K562 (cell line): ENCODE data around the gene SOX12. TPM values are rescaled to one million over a fixed set of nuclear protein-coding genes. Genes with fewer than 3 reads are reported as not detected.
A peak's percentile ranks its signal among the peaks of the same experiment; 100 is the strongest.

Source experiments
- ARID3A ChIP-seq: IDR thresholded peaks from 2 replicates; pipeline ENCODE4 v1.6.1; 2012; ENCODE audit warnings: low read depth, low read length, improper control_type of control experiment, borderline replicate concordance
- C11orf30 ChIP-seq: fragments of 450-650 bp; IDR thresholded peaks from 2 replicates; pipeline ENCODE4 v1.6.1; 2016; ENCODE audit warnings: low read depth, mild to moderate bottlenecking
- CAMTA2 ChIP-seq: fragments of 250-450 bp; sonication (Bioruptor Pico); conservative IDR thresholded peaks from 2 replicates; pipeline ENCODE4 v1.5.1; 2022
- DACH1 ChIP-seq: fragments of 450-650 bp; IDR thresholded peaks from 2 replicates; pipeline ENCODE4 v1.6.1; 2018; ENCODE audit not compliant: partially characterized antibody
- DNMT1 ChIP-seq: fragments of 450-650 bp; IDR thresholded peaks from 2 replicates; pipeline ENCODE4 v1.6.1; 2016; ENCODE audit warnings: antibody characterized with exemption, mild to moderate bottlenecking
- HDAC2 ChIP-seq: fragments of 450-650 bp; IDR thresholded peaks from 2 replicates; pipeline ENCODE4 v1.6.1; 2016; ENCODE audit warnings: mild to moderate bottlenecking
- HDAC8 ChIP-seq: fragments of 450-650 bp; IDR thresholded peaks from 2 replicates; pipeline ENCODE4 v1.6.1; 2016; ENCODE audit warnings: mild to moderate bottlenecking, missing genetic modification characterization, moderate library complexity, missing compliant biosample characterization
- NFXL1 ChIP-seq: fragments of 450-650 bp; formaldehyde crosslinking; IDR thresholded peaks from 2 replicates; pipeline ENCODE4 v1.4.0; 2021; ENCODE audit warnings: mild to moderate bottlenecking
- PCBP1 ChIP-seq: fragments of 200-400 bp; formaldehyde crosslinking; IDR thresholded peaks from 2 replicates; pipeline ENCODE4 v1.6.1; 2018; ENCODE audit warnings: mild to moderate bottlenecking, low read depth, low read length; ENCODE audit not compliant: poor library complexity, severe bottlenecking
- RREB1 ChIP-seq: fragments of 250-450 bp; sonication (Bioruptor Pico); IDR thresholded peaks from 2 replicates; pipeline ENCODE4 v1.4.0; 2020
- SAFB ChIP-seq: fragments of 200-400 bp; formaldehyde crosslinking; IDR thresholded peaks from 2 replicates; pipeline ENCODE4 v1.6.1; 2017; ENCODE audit warnings: low read depth, low read length, borderline replicate concordance
- SIRT6 ChIP-seq: IDR thresholded peaks from one replicate; pipeline ENCODE4 v1.6.1; 2012; ENCODE audit warnings: low read depth, mild to moderate bottlenecking, control low read depth, inconsistent platforms, low read length, moderate library complexity
- SMAD2 ChIP-seq: fragments of 150-350 bp; IDR thresholded peaks from 2 replicates; pipeline ENCODE4 v1.6.1; 2014; ENCODE audit warnings: low read depth, mild to moderate bottlenecking, low read length
- SNIP1 ChIP-seq: fragments of 450-650 bp; IDR thresholded peaks from 2 replicates; pipeline ENCODE4 v1.7.1; 2017; ENCODE audit warnings: low read depth, mild to moderate bottlenecking
- SREBF1 ChIP-seq: fragments of 150-350 bp; IDR thresholded peaks from 2 replicates; pipeline ENCODE4 v1.6.1; 2014; ENCODE audit warnings: antibody characterized with exemption, low read depth, low read length, borderline replicate concordance
- TFAM ChIP-seq: fragments of 250-450 bp; sonication (Bioruptor Pico); conservative IDR thresholded peaks from 2 replicates; pipeline ENCODE4 v1.5.0; 2021; ENCODE audit warnings: mild to moderate bottlenecking, moderate library complexity
- ZFPM2 ChIP-seq: fragments of 250-450 bp; sonication (Bioruptor Pico); IDR thresholded peaks from 2 replicates; pipeline ENCODE4 v1.5.1; 2022; ENCODE audit warnings: mild to moderate bottlenecking
- ZKSCAN8 ChIP-seq: fragments of 200-800 bp; sonication (Bioruptor generic); IDR thresholded peaks from 2 replicates; pipeline ENCODE4 v1.6.1; 2016; ENCODE audit warnings: missing genetic modification characterization, missing compliant biosample characterization
- ZNF57 ChIP-seq: fragments of 450-650 bp; formaldehyde crosslinking; IDR thresholded peaks from 2 replicates; pipeline ENCODE4 v1.4.0; 2020; ENCODE audit warnings: mild to moderate bottlenecking, moderate library complexity
- polyA plus RNA-seq, 8 experiments: library from polyadenylated mRNA; depleted of rRNA in 4 of 8; stranded (reverse) in 5 of 8; unstranded in 3 of 8; fragments of >200 nt; fragmentation: Nextera tagmentation in 2 of 8; fragmentation: Illumina TruSeq in 1 of 8; extraction: Ambion mirVana in 2 of 8; extraction: Trizol in 1 of 8; gene quantifications; 2 replicates each; pipeline versions ENCODE4 v1.2.1 to v1.2.3, GENCODE V29; 2011 to 2014; ENCODE audit warnings: inconsistent platforms in 1 of 8, missing spikeins in 1 of 8
- total RNA-seq, 7 experiments: library from RNA; depleted of rRNA in 6 of 7; stranded (reverse); fragments of >200 nt in 6 of 7; fragmentation: Illumina TruSeq in 2 of 7; extraction: Trizol in 2 of 7; gene quantifications; 2 replicates each; pipeline versions ENCODE4 v1.2.1 to v1.2.3, GENCODE V29; 2011 to 2021; ENCODE audit warnings: low replicate concordance in 1 of 7
- TF ChIP-seq, protein P1 (sequence below): fragments of 450-650 bp; IDR thresholded peaks from 2 replicates; pipeline ENCODE4 v1.6.1; 2016; ENCODE audit warnings: antibody characterized with exemption

The SOX12 gene
- total and polyA plus RNA-seq, 9 of the 15 experiments (the other 6 are each of a cell fraction or from before 2014, with no cell fraction given): 0.42 to 26.3 (median 2.6) TPM

- TF ChIP-seq ZNF57 (CRISPR knock-in tag) (no peak), TFAM (CRISPR knock-in tag) (no peak), SMAD2 (no peak), SIRT6 (no peak), DACH1 (no peak), ZFPM2 (CRISPR knock-in tag) (no peak), SREBF1 (no peak), HDAC8 (peak; percentile 86), ARID3A (no peak), NFXL1 (CRISPR knock-in tag) (0 out of 2 replicates have a peak, but pooled peaks have one; percentile 68), RREB1 (CRISPR knock-in tag) (peak; percentile 96), CAMTA2 (no peak), SNIP1 (no peak), DNMT1 (no peak), C11orf30 (no peak), HDAC2 (no peak), PCBP1 (no peak), SAFB (no peak), ZKSCAN8 (peak; percentile 78)
- TF ChIP-seq, protein P1, sequence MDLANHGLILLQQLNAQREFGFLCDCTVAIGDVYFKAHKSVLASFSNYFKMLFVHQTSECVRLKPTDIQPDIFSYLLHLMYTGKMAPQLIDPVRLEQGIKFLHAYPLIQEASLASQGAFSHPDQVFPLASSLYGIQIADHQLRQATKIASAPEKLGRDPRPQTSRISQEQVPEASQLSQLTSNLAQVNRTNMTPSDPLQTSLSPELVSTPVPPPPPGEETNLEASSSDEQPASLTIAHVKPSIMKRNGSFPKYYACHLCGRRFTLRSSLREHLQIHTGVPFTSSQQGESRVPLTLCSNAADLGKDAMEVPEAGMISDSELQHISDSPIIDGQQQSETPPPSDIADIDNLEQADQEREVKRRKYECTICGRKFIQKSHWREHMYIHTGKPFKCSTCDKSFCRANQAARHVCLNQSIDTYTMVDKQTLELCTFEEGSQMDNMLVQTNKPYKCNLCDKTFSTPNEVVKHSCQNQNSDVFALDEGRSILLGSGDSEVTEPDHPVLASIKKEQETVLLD: 0 out of 2 replicates have a peak, but pooled peaks have one; percentile 16
Observed at GRCh38 chr20:362271-363254, 37.2 kb downstream of the SOX12 start (continued).
